H1 (cell line): Measurements from ENCODE around the gene TRIM43B. TPM values are rescaled to one million over a fixed set of nuclear protein-coding genes. Genes with fewer than 3 reads are reported as not detected.
"Not testable (repeated sequence)": the region's sequence is repeated elsewhere in the genome, so short reads cannot be mapped to it uniquely, and the experiment has no call there.

Source experiments
- CTCF ChIA-PET: fragments of 300-600 bp; sonication (Branson Sonifier 250); formaldehyde crosslinking; loops from one replicate; lab custom pipeline; 2021; ENCODE audit not compliant: partially characterized antibody; lab: Charles Lee
- POLR2A ChIA-PET: fragments of 300-600 bp; sonication (Branson Sonifier 250); formaldehyde crosslinking; loops from one replicate; lab custom pipeline; 2021; ENCODE audit warnings: inconsistent platforms; ENCODE audit not compliant: partially characterized antibody; lab: Charles Lee
- DNase-seq, 2 experiments: peaks; one replicate each; pipeline versions ENCODE4 v3.0.0 to v3.0.0-alpha.2; 2010 to 2022; ENCODE audit warnings: low spot score in 2 of 2, low read depth in 1 of 2, mixed read lengths in 1 of 2
- FAIRE-seq: peaks from 2 replicates; lab custom pipeline; 2011; peaks lifted over from hg19 to GRCh38; lab: Jason Lieb, UNC
- H2AFZ ChIP-seq: 2 replicates; pipeline ENCODE4 v1.8.1; 2012; ENCODE audit warnings: low read length, inconsistent platforms
- H2AK5ac ChIP-seq: 2 replicates; pipeline ENCODE4 v1.6.1; 2013; ENCODE audit warnings: low read depth, low read length
- H2BK120ac ChIP-seq: replicated peaks from 2 replicates; pipeline ENCODE3; 2013; ENCODE audit warnings: low read depth, low read length, inconsistent platforms
- H2BK12ac ChIP-seq: 2 replicates; pipeline ENCODE4 v1.6.1; 2013; ENCODE audit warnings: low read depth, low read length
- H2BK15ac ChIP-seq: 2 replicates; pipeline ENCODE4 v1.6.1; 2013; ENCODE audit warnings: low read length
- H2BK20ac ChIP-seq: 2 replicates; pipeline ENCODE4 v1.6.1; 2013; ENCODE audit warnings: low read length
- H2BK5ac ChIP-seq: 2 replicates; pipeline ENCODE4 v1.6.1; 2013; ENCODE audit warnings: low read depth, low read length
- H3K14ac ChIP-seq: 2 replicates; pipeline ENCODE4 v1.6.1; 2013; ENCODE audit warnings: inconsistent platforms; ENCODE audit not compliant: insufficient read length
- H3K18ac ChIP-seq: 2 replicates; pipeline ENCODE4 v1.6.1; 2013; ENCODE audit warnings: low read length; ENCODE audit errors: extremely low read depth
- H3K23ac ChIP-seq: 2 replicates; pipeline ENCODE4 v1.6.1; 2013; ENCODE audit warnings: inconsistent platforms; ENCODE audit not compliant: insufficient read length
- H3K23me2 ChIP-seq: 2 replicates; pipeline ENCODE4 v1.6.1; 2013; ENCODE audit warnings: low read depth, low read length
- H3K27ac ChIP-seq: 2 replicates; pipeline ENCODE4 v1.6.1; 2011; ENCODE audit warnings: low read depth, low read length, inconsistent platforms
- H3K27me3 ChIP-seq, 4 experiments: replicated peaks in 1 of 4; 1 replicate in 1 of 4; 2 replicates in 3 of 4; pipeline versions ENCODE4 v1.6.1 to v1.8.1; 2011 to 2013; ENCODE audit warnings: low read length in 3 of 4, mild to moderate bottlenecking in 3 of 4, inconsistent platforms in 2 of 4, mixed read lengths in 2 of 4, moderate library complexity in 1 of 4; ENCODE audit not compliant: control insufficient read depth in 3 of 4, insufficient read depth in 3 of 4; ENCODE audit errors: extremely low read depth in 1 of 4
- H3K36me3 ChIP-seq, 4 experiments: 2 replicates each; pipeline versions ENCODE4 v1.6.1 to v1.8.1; 2011 to 2013; ENCODE audit warnings: mild to moderate bottlenecking in 4 of 4, low read length in 3 of 4, moderate library complexity in 2 of 4, control low read depth in 1 of 4, inconsistent platforms in 1 of 4; ENCODE audit not compliant: insufficient read depth in 4 of 4, control insufficient read depth in 2 of 4
- H3K4ac ChIP-seq: replicated peaks from 2 replicates; pipeline ENCODE3; 2013; ENCODE audit warnings: low read length, low read depth, mixed read lengths, inconsistent platforms; ENCODE audit not compliant: insufficient read length
- H3K4me1 ChIP-seq, 4 experiments: replicated peaks in 1 of 4; 1 replicate in 1 of 4; 2 replicates in 3 of 4; pipeline versions ENCODE4 v1.6.1 to v1.8.1; 2011 to 2013; ENCODE audit warnings: low read length in 3 of 4, inconsistent platforms in 2 of 4, mixed read lengths in 1 of 4; ENCODE audit not compliant: insufficient read depth in 4 of 4, control insufficient read depth in 3 of 4
- H3K4me2 ChIP-seq, 2 experiments: 2 replicates each; pipeline versions ENCODE4 v1.6.1 to v1.8.1; 2011 to 2013; ENCODE audit warnings: low read depth in 2 of 2, low read length in 2 of 2, control low read depth in 1 of 2, inconsistent platforms in 1 of 2, mild to moderate bottlenecking in 1 of 2; ENCODE audit not compliant: insufficient read depth in 1 of 2
- H3K4me3 ChIP-seq, 4 experiments: fragments of 200-600, 300-600 bp in 1 of 4; sonication (generic), shearing (Covaris generic), sonication (Bioruptor Twin) in 1 of 4; 2 replicates each; pipeline versions ENCODE4 v1.5.1 to v1.8.1; 2011 to 2016; ENCODE audit warnings: low read length in 4 of 4, low read depth in 3 of 4, control low read depth in 2 of 4, inconsistent platforms in 2 of 4, mild to moderate bottlenecking in 2 of 4, mixed read lengths in 1 of 4, moderate library complexity in 1 of 4; ENCODE audit not compliant: insufficient read depth in 2 of 4; ENCODE audit errors: extremely low read depth in 1 of 4
- H3K56ac ChIP-seq: replicated peaks from 2 replicates; pipeline ENCODE3; 2013; ENCODE audit warnings: low read depth, mild to moderate bottlenecking, mixed read lengths, low read length, inconsistent platforms; ENCODE audit not compliant: insufficient read length
- H3K79me1 ChIP-seq: 2 replicates; pipeline ENCODE4 v1.6.1; 2013; ENCODE audit warnings: low read depth, low read length, control low read depth
- H3K79me2 ChIP-seq, 2 experiments: 2 replicates each; pipeline versions ENCODE4 v1.6.1 to v1.8.1; 2012 to 2013; ENCODE audit warnings: low read length in 2 of 2, mild to moderate bottlenecking in 2 of 2, inconsistent platforms in 1 of 2; ENCODE audit not compliant: insufficient read depth in 2 of 2, control insufficient read depth in 1 of 2
- H3K9ac ChIP-seq, 4 experiments: replicated peaks in 1 of 4; 1 replicate in 1 of 4; 2 replicates in 3 of 4; pipeline versions ENCODE4 v1.6.1 to v1.8.1; 2011 to 2013; ENCODE audit warnings: low read depth in 3 of 4, low read length in 3 of 4, control low read depth in 2 of 4, mild to moderate bottlenecking in 2 of 4, moderate library complexity in 2 of 4, inconsistent platforms in 1 of 4; ENCODE audit errors: extremely low read depth in 1 of 4
- H3K9me3 ChIP-seq, 2 experiments: 2 replicates each; pipeline versions ENCODE4 v1.6.1 to v1.8.1; 2012 to 2013; ENCODE audit warnings: mild to moderate bottlenecking in 2 of 2, moderate library complexity in 2 of 2, control low read depth in 1 of 2, inconsistent platforms in 1 of 2, low read depth in 1 of 2, low read length in 1 of 2, mixed read lengths in 1 of 2; ENCODE audit not compliant: insufficient read depth in 2 of 2
- H4K20me1 ChIP-seq, 2 experiments: replicated peaks in 1 of 2; 2 replicates each; pipeline versions ENCODE3 to v1.8.1; 2011 to 2013; ENCODE audit warnings: inconsistent platforms in 2 of 2, low read length in 2 of 2, mild to moderate bottlenecking in 1 of 2; ENCODE audit not compliant: insufficient read depth in 2 of 2, control insufficient read depth in 1 of 2
- H4K5ac ChIP-seq: 2 replicates; pipeline ENCODE4 v1.6.1; 2013; ENCODE audit warnings: low read length, low read depth, mixed read lengths, inconsistent platforms; ENCODE audit not compliant: insufficient read length
- H4K8ac ChIP-seq: 2 replicates; pipeline ENCODE4 v1.8.0; 2013; ENCODE audit warnings: mild to moderate bottlenecking, moderate library complexity, low read length, inconsistent platforms; ENCODE audit not compliant: insufficient read depth; ENCODE audit errors: extremely low read depth
- H4K91ac ChIP-seq: replicated peaks from 2 replicates; pipeline ENCODE3; 2013; ENCODE audit warnings: low read length, mixed read lengths, inconsistent platforms; ENCODE audit not compliant: insufficient read length
- WGBS, 2 experiments: shearing (Covaris generic) in 1 of 2; methylation state at CpG; one replicate each; pipeline versions ENCODE4 v1.1.6 to v1.1.7; 2013 to 2015; ENCODE audit warnings: low lambda C conversion rate in 2 of 2, mixed read lengths in 2 of 2, inconsistent platforms in 1 of 2, low coverage in 1 of 2, missing lambda C conversion rate in 1 of 2; ENCODE audit not compliant: insufficient replicate concordance in 2 of 2, insufficient coverage in 1 of 2, insufficient read length in 1 of 2; ENCODE audit errors: extremely low coverage in 1 of 2, missing lambda C conversion rate in 1 of 2; 5-methylcytosine and 5-hydroxymethylcytosine counted together
- long read RNA-seq, 2 experiments: library from RNA in 1 of 2; library from capped mRNA in 1 of 2; stranded (forward); transcript quantifications; one replicate each; pipeline ENCODE4 v2.0.0, GENCODE V29; 2021; ENCODE audit warnings: inconsistent platforms in 1 of 2
- polyA minus RNA-seq, 3 experiments: library from RNA; depleted of rRNA, polyadenylated mRNA; stranded (reverse); fragments of >200 nt; gene quantifications; 1 replicate in 2 of 3; 2 replicates in 1 of 3; pipeline ENCODE4 v1.2.3, GENCODE V29; 2011
- polyA plus RNA-seq, 7 experiments: library from polyadenylated mRNA; depleted of rRNA in 3 of 7; stranded (reverse) in 5 of 7; unstranded in 2 of 7; fragments of >200 nt in 5 of 7; fragments of 200-250 nt in 2 of 7; gene quantifications; 1 replicate in 5 of 7; 2 replicates in 1 of 7; 4 replicates in 1 of 7; pipeline versions ENCODE4 v1.2.1 to v1.2.3, GENCODE V29; 2011 to 2013; ENCODE audit warnings: missing spikeins in 2 of 7, mixed read lengths in 2 of 7
- total RNA-seq: library from RNA; stranded (reverse); fragmentation: NEBNext Ultra II Directional; extraction: Animal tissue kit (Norgen Biotek cat#: 25700); gene quantifications from 2 replicates; pipeline ENCODE4 v1.2.1, GENCODE V29; 2021

Gene TRIM43B
- total RNA-seq (not detected in 2 replicates), polyA plus RNA-seq (2011; rRNA removed) (not detected in 2 replicates), polyA minus RNA-seq (2011; rRNA and poly(A)+ RNA removed) (not detected in 2 replicates)
- not detected for polyA plus RNA-seq (2011; cell fraction: cytosol; rRNA removed)
- polyA plus RNA-seq (2011; cell fraction: nucleus; rRNA removed) = not detected
- polyA plus RNA-seq (2012, experiment 1 of 2) = not detected in 4 replicates
- not detected for polyA plus RNA-seq (2012, experiment 2 of 2)
- not detected for polyA plus RNA-seq (2013, experiment 1 of 2)
- polyA plus RNA-seq (2013, experiment 2 of 2) = not detected
- not detected for polyA minus RNA-seq (2011; cell fraction: cytosol; rRNA and poly(A)+ RNA removed)
- not detected for polyA minus RNA-seq (2011; cell fraction: nucleus; rRNA and poly(A)+ RNA removed)
- long read RNA-seq, experiment 1 = 0 reads
- long read RNA-seq, experiment 2 = 0 reads

DNA sequence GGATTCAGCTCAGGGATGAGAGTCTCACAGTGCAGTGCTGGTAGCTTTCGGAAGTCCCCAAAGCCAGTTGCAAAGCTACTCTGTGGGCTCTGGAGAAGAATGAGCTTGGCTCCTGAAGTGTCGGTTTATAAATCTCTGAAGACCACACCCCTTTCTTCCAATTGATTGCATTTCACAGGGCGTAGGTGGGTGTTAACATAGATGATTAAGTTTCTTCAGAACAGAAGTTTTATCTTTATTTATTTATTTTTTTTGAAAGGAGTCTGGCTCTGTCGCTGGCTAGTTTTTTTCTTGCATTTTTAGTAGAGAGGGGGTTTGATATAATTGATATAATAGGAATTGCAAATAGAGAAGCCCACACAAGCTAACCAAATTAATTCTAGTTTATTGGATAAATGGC, at the start of gene TRIM43B:
TRIM43B (minus strand) TSS at position 101 of the 400 bp plus-strand sequence. CDS start 2,040 bp downstream, outside the sequence.
- H2BK15ac ChIP-seq, H4K5ac ChIP-seq, H2BK5ac ChIP-seq, POLR2A ChIA-PET, H4K8ac ChIP-seq, H3K79me1 ChIP-seq, H3K36me3 ChIP-seq, H3K4ac ChIP-seq, H3K4me2 ChIP-seq, H2AK5ac ChIP-seq, H4K91ac ChIP-seq, H2BK12ac ChIP-seq, H3K23me2 ChIP-seq, H3K14ac ChIP-seq, DNase-seq, H3K27ac ChIP-seq, CTCF ChIA-PET, H3K27me3 ChIP-seq, H3K4me3 ChIP-seq, H3K18ac ChIP-seq, H3K9ac ChIP-seq, H3K23ac ChIP-seq, H4K20me1 ChIP-seq, H2AFZ ChIP-seq, FAIRE-seq, H3K79me2 ChIP-seq, H3K4me1 ChIP-seq, H3K9me3 ChIP-seq, H2BK20ac ChIP-seq, H2BK120ac ChIP-seq, H3K56ac ChIP-seq: not testable (repeated sequence)
- WGBS, 2 experiments = 100% methylated on average over 1 of the region's 4 CpGs; no CpG with 5 or more reads in 1 of the 2 experiments
